ENCODE measurements around the gene NADK2.

The NADK2 gene

GRCh38 chr5:36246036-36246800 lies 4.5 kb upstream of the NADK2 start:
- DNase-seq, result no peak

DNA sequence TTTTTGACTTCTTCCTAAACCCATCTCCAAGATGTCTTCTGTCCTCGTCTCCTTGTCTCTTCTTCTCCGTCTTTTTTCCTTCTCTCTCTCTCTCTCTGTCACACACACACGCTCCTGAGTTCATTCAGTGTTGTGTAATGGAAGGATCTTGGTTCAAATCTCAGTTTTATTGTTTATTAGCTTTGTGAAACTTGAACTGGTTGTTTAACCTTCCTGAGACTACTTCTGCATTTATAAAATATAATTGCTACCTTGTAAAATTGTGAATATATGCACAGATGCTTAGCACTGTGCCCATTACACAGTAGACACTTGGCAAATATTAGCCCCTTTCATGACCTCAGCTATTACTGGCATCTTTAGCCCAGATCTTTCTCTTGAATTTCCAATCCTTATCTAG lies 2.4 kb upstream of the NADK2 start:
- DNase-seq, result no peak

GRCh38 chr5:36243653-36244052 lies 1.9 kb upstream of the NADK2 start:
- no peak for DNase-seq

- DNase-seq, result peak; percentile 35
Measured at GRCh38 chr5:36242534-36243485, 1.1 kb upstream of the NADK2 start.

DNA sequence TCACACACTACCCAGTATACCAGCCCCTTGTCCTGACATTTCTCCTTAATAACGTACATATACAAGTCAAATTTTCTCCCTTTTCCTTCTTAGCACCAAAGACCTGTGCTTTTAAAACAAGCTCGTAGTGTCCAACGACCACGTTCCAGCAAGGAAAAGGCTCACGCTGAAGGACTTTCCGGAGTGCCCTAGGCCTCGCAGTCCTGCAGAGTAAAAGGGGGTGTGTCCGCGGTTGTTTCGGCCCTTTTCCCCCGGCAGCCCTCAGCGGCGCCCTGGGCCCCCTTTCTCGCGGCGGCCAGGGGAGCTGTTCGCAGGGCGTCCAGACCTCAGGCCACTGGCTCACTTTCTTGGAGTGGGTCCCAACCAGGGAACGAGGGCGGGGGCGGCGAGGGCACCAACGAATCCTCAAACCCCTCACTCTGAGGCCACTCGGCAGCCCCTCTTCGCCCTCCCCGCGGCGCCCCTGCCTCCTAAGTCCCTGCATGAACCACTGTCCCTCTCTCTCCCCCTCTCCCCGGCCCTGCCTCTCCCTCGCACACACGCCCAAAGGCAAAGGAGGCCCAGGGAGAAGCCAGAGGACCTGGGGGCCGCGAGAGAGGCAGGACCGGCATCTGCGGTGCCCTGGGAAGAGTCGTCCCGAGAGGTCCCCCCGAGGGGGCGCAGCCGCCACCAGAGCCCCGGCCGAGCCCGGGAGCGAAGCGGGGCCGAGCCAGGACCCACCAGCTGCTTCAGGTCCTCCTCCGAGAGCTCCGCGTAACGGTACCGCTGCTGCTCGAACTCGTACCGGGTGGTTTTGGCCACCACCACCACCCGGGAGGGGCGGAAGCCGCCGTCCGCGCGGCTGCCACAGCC lies 720 bp downstream of the NADK2 start:
- peak; percentile 87 for DNase-seq

- DNase-seq, result no peak
Measured at GRCh38 chr5:36239370-36240293, 2.1 kb downstream of the NADK2 start.

DNA sequence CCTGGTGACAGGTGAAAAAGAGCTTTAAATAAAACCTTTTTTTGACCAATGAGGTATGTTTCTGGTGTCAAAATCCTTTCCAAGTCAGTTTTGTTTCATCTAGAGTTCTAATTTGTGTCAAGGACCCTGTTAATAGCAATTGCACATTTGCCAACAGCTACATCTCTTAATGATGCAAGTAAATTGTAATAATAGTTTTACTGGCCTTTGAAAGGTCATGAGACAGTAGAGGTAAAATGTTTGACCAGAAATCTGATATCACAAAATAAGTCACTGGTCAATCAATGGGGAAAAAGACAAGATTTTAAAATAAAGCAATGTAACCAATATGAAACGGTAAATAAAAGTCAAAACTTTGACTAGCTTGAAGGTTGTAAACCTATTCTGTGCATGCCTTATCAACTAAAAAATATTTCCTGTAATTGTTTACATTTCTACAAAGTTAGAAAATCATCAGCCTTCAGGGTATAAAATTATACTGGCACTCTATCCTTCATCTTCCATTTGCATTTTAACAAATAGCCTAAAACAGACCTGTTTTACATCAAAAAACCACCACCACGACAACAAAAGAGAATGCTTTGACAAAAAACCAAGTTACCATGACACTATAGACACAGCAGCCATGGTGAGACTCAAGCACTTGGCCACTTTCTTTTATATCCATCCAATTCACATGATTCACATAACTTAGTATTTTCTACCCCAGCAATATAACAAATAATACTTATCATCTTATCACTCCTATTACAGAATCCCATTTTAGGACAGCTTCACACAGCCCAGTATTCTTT lies 3.0 kb downstream of the NADK2 start:
- no peak for DNase-seq

DNA sequence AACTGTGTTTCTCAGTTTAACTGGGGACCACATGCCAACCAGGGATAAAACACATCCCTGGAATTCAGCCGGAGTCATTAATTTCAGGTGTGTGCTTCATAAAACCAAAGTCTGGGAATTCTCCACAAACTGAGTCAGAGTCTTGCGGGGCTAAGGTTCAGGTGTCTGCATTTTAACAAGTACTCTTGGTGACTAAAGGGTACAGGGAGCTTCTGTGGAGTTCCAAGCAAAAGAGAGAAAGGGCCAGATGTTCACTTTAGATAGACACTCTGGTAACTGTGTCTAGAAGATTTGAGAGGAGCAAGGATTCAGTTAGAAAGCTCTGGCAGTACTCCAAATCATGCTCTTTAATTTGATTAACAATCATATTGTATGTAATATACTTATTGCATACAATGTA lies 4.0 kb downstream of the NADK2 start:
- DNase-seq, result no peak

- no peak for DNase-seq
Measured at GRCh38 chr5:36236801-36237200, 4.9 kb downstream of the NADK2 start.

- DNase-seq, result no peak
Measured at GRCh38 chr5:36232533-36232932, 9.2 kb downstream of the NADK2 start.

GRCh38 chr5:36230151-36230790 lies 11.5 kb downstream of the NADK2 start:
- DNase-seq, result no peak

- DNase-seq, result no peak
Measured at GRCh38 chr5:36228505-36228904, 13.2 kb downstream of the NADK2 start.

GRCh38 chr5:36227046-36227445 lies 14.7 kb downstream of the NADK2 start:
- no peak for DNase-seq

DNA sequence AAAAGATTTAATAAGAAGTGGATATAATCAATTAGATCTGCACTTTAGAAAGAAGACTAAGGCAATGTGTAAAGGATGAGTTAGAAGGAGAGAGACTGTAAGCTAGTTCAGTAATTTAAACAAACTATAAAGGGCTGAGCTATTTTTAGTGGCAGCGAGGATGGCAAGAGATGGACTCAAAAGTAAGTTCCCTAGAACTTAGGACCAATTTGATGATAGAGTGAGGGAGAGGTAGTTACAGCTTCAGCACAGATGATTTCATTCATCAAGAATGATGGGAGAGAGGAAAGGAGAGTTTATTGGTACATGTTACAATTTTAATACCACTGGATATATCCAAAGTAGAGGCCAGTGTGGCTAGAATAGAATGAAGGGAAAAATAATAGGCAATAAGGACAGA lies 19.1 kb downstream of the NADK2 start:
- no peak for DNase-seq

DNA sequence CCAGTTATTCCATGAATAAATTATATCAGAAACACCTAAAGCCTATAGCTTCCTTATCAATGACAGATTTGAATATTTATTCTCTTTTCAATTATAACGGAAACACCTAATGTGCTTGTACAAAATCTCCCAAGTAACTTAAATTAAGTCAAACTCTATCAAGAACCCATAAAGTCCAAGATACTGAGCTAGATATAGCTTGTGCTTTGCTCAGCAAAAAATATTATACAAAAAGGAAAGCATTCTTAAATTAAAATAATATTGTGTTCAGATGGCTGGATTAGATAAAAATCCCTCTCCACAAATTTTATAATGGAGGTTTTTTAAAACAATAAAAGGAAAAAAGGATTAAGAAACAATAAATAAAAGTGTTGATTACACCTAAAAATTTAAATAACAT lies 23.7 kb downstream of the NADK2 start:
- DNase-seq, result no peak

- DNase-seq, result no peak
Measured at GRCh38 chr5:36217567-36217966, 24.2 kb downstream of the NADK2 start.

- DNase-seq, result no peak
Measured at GRCh38 chr5:36215910-36216309, 25.8 kb downstream of the NADK2 start.

GRCh38 chr5:36214436-36214835 lies 27.3 kb downstream of the NADK2 start:
- DNase-seq, result no peak

DNA sequence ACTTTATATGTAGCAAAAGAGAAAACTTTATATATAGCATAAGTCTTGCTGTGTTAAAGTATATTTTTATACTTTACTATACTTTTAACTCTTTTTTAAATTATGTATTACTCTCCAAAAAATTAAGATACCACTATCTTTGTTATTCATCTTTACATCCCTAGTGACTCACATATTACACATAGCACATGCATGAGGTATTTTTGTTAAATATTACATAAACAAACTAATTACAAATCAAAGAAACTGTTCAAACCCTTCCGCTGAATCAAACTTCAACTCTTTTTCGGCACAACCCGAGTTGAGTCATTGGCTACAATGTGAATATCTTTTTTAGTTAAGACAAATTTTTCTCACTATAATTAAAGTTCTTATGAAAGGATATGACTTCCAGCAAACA lies 32.1 kb downstream of the NADK2 start:
- DNase-seq, result no peak

DNA sequence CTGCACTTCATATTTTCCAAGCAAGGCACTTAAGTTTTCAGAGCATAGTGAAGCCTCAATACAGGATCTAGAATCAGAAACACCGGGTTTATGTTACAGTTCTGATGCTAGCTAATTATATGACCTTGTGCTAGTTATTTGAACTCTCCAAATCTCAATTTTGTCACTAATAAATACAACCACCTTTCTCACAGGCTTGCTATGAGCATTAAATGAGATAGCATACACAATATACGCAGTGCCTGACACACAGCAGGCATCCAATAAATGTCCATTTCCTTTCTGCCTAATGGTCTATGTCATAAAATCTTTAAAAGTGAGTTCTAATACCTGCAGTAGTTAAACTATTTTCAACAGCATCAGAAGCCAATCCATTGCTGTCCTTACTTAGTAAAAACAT lies 32.9 kb downstream of the NADK2 start:
- no peak for DNase-seq

DNA sequence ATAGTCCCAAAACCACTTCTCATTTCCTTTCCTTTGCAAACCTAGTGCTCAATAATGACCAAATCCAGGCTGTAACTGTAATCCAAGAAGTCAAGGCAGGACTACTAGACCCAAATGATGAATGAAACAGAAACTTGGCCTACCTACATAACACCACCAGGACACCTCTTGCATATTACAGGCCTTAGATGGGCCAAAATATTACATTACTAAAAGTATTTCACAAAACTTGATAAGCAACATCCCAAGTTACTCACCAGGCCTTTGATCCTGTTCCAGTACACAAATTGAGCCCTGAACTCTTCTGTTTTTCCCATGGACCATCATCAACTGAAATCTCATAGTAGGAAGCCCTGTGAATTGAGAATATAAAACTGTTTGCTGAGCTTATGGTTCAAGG lies 34.8 kb downstream of the NADK2 start:
- no peak for DNase-seq

Data from femur (tissue), 1 donor.